WI38 (cell line): ENCODE measurements around the gene NEK7.
A peak's percentile ranks its signal among the peaks of the same experiment; 100 is the strongest.

ENCODE experiments used
- H3K4me3 ChIP-seq: 2 replicates; pipeline ENCODE4 v1.5.1; 2011; ENCODE audit warnings: low read depth, mild to moderate bottlenecking, control low read depth, low read length
- TF ChIP-seq, protein P1 (sequence below): IDR thresholded peaks from 2 replicates; pipeline ENCODE4 v1.5.1; 2012; ENCODE audit warnings: low read depth, mild to moderate bottlenecking, control low read depth, low read length

Gene NEK7

DNA sequence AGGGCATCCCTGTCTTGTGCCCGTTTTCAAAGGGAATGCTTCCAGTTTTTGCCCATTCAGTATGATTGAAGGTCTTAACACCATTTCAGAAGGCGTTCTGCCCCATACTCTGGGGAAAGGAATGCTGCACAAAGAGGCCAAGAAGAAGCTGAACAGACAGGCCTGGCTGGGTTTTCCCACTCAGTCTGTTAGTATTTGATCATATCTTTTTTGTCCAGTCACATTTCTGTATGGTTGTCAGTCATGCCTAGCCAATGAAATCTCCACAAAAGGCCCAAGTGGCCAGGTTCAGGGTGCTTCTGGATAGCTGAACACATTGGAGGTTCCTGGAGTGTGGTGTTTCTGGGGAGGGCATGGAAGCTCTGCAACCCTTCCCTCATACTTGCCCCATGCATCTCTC lies 72.1 kb downstream of the NEK7 start:
- no peak overlapping the region for H3K4me3 ChIP-seq
- TF ChIP-seq, protein P1, sequence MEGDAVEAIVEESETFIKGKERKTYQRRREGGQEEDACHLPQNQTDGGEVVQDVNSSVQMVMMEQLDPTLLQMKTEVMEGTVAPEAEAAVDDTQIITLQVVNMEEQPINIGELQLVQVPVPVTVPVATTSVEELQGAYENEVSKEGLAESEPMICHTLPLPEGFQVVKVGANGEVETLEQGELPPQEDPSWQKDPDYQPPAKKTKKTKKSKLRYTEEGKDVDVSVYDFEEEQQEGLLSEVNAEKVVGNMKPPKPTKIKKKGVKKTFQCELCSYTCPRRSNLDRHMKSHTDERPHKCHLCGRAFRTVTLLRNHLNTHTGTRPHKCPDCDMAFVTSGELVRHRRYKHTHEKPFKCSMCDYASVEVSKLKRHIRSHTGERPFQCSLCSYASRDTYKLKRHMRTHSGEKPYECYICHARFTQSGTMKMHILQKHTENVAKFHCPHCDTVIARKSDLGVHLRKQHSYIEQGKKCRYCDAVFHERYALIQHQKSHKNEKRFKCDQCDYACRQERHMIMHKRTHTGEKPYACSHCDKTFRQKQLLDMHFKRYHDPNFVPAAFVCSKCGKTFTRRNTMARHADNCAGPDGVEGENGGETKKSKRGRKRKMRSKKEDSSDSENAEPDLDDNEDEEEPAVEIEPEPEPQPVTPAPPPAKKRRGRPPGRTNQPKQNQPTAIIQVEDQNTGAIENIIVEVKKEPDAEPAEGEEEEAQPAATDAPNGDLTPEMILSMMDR: no peak

- TF ChIP-seq, protein P1: no peak
- no peak overlapping the region for H3K4me3 ChIP-seq
Observed at GRCh38 chr1:198231779-198232178, 75.0 kb downstream of the NEK7 start.

DNA sequence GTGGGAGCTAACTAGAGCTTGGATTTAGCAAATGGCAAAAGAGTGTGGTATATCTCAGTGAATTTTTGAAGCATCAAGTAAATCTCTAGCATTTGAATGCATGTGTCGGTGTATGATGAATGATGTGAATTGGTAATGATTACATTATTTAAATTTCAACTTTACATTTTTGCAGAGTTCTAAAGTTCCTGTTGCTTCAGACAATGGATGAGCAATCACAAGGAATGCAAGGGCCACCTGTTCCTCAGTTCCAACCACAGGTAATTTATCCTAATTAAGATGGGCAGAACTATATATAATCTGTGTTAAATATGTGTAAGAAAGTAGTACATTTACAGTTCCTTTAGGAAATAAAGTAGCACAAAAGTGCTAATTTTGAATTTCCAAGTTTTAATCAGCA lies 75.6 kb downstream of the NEK7 start:
- TF ChIP-seq, protein P1: no peak
- H3K4me3 ChIP-seq: no peak overlapping the region

DNA sequence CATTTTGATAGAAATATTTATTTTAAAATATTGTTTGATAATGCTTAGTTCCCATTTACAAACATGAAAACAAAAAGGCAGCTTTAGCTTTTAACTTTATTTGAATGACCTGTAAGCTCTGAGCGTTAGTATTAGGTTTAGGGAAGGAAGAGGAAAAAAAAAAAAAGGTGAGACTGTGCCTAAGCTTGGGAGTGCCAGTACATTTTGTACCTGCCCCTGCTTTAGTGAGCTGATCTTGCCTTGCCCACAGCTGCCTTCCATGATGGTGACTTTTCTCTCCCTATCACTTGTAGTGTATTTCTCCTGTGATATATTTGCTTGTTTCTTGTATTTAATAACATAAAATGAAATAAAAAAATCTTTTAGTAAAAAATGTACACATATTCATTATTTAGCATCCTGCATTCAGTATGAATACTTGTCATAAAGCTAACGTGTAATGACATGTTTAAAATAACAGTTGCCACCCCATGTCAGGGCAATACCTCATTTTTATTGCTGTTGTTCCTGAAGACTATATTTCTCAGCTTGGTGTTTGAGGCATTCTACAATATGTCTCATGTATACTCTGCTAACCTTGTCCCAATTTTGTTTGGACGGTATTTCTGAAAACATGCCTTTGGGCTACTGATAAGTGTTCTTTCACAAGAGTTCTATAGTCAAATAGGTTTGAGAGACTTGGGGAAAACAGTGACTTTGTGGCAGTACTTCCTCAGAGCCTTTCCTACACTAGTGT lies 76.3 kb downstream of the NEK7 start:
- H3K4me3 ChIP-seq: no peak overlapping the region
- TF ChIP-seq, protein P1: no peak

- peak overlapping the region; percentile 47 for H3K4me3 ChIP-seq
- TF ChIP-seq, protein P1: no peak
Observed at GRCh38 chr1:198234520-198235251, 77.9 kb downstream of the NEK7 start.

DNA sequence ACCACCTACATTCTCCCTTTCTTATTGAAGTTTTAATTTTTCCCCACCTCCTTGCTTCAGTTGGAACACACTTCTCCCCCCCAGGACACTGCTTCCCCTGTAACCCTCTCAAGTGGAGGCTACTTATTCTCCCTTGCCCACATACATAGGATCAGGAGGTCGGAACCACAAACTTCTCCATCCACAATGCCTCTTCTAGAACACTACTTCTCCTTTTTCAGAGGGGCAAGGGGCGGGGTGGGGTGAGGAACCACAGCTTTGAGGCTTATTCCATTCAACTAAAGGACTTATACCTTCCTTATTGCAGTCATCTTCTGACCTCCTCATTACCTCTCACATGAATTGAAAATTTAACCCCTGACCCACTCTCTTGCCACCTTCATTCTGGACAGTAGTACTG lies 81.3 kb downstream of the NEK7 start:
- H3K4me3 ChIP-seq: no peak overlapping the region
- TF ChIP-seq, protein P1: no peak

DNA sequence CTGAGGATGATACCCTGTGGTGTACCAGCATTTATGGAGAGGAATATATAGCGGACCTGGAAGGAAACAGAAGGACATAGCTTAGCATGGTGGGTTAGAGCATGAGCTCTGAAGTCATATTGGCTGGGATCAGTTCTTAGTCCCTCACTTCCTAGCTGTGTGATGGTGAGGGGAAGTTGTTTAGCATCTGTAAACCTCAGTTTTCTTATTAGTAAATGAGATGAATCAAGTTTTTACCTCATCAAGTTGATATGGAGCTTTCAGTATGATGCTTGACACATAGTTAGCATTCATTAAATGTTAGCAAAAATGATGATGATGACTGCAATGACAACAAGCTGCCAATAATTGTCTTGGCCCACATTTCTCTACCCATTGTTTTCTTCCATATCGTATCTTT lies 84.8 kb downstream of the NEK7 start:
- TF ChIP-seq, protein P1: no peak
- no peak overlapping the region for H3K4me3 ChIP-seq
